Inflammatory macrophage (primary cell): ENCODE results near the gene COPE.

Experiments used
- DNase-seq, 2 donors: peaks; one replicate each; pipeline ENCODE4 v3.0.0-alpha.2; 2020 to 2022

COPE gene

GRCh38 chr19:18850471-18851375 lies 68.5 kb downstream of the COPE start:
- no peak for DNase-seq

GRCh38 chr19:18849838-18850400 lies 69.3 kb downstream of the COPE start:
- no peak for DNase-seq
